Measurements from ENCODE around the gene PNKD. TPM values are rescaled to one million over a fixed set of nuclear protein-coding genes. Genes with fewer than 3 reads are reported as not detected.

PNKD gene
- total RNA-seq, 4 donors from 2014 or later: 33.4 to 66.4 (median 49.4) TPM

DNA sequence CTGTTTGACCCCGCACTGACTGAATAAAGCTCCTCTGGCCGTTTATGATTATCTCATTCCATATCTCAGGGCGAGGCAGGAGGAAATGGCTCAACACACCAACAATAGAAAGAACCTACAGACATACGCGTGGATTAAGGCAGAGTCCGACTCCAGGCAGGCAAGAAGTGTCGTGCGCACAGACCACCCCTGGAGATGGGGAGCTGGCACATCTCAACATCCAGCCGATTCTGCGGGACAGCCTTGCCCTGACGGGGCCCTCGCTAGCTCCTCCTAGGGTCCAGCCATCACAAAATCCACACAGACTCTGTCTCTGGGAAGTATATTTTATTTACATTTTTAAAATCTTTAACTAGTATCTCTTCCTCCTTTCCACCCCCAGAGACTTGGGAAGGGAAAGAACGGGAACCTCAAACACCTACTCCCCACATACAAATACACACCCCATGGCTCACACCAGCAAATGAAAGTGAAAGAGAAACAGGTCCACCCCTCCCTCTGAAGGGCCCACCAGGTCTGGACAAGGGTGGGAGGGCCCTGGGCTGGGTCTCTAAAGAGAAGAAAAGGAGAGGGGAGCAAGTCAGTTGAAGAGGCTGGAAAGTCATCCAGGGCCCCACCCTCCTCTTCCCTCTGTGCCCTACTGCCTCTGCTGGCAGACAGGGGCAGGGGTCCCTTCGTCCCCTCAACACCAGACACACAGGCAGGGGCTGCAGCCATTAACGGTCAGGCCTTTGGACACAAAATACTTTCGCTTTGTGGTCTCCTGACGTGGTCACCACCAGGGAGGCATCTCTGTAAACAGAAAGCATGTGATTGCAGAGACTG lies 6.3 kb upstream of the PNKD start:
- Histone ChIP-seq H3K9me3 (no peaks in the 10 kb centered on the region), H3K27ac (no peak overlapping the region), H3K36me3 (peaks cover 51% of the 10 kb centered on the region), H3K4me3 (no peak overlapping the region), H3K4me1 (peaks cover 39% of the 10 kb centered on the region), H3K27me3 (no peaks in the 10 kb centered on the region)
- peak in 1 of 2 donors; percentile 59 for DNase-seq (ENCODE audit: low spot score in 2 of 2)
- TF ChIP-seq POLR2A (IDR thresholded peaks at IDR 0.05): no peak
- TF ChIP-seq, protein P1, sequence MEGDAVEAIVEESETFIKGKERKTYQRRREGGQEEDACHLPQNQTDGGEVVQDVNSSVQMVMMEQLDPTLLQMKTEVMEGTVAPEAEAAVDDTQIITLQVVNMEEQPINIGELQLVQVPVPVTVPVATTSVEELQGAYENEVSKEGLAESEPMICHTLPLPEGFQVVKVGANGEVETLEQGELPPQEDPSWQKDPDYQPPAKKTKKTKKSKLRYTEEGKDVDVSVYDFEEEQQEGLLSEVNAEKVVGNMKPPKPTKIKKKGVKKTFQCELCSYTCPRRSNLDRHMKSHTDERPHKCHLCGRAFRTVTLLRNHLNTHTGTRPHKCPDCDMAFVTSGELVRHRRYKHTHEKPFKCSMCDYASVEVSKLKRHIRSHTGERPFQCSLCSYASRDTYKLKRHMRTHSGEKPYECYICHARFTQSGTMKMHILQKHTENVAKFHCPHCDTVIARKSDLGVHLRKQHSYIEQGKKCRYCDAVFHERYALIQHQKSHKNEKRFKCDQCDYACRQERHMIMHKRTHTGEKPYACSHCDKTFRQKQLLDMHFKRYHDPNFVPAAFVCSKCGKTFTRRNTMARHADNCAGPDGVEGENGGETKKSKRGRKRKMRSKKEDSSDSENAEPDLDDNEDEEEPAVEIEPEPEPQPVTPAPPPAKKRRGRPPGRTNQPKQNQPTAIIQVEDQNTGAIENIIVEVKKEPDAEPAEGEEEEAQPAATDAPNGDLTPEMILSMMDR (IDR thresholded peaks at IDR 0.05): no peak
- TF ChIP-seq POLR2AphosphoS5 (IDR thresholded peaks at IDR 0.05): no peak
- no peak for TF ChIP-seq EP300 (IDR thresholded peaks at IDR 0.05)
- 76% methylated on average over 17 of the region's 17 CpGs for WGBS

DNA sequence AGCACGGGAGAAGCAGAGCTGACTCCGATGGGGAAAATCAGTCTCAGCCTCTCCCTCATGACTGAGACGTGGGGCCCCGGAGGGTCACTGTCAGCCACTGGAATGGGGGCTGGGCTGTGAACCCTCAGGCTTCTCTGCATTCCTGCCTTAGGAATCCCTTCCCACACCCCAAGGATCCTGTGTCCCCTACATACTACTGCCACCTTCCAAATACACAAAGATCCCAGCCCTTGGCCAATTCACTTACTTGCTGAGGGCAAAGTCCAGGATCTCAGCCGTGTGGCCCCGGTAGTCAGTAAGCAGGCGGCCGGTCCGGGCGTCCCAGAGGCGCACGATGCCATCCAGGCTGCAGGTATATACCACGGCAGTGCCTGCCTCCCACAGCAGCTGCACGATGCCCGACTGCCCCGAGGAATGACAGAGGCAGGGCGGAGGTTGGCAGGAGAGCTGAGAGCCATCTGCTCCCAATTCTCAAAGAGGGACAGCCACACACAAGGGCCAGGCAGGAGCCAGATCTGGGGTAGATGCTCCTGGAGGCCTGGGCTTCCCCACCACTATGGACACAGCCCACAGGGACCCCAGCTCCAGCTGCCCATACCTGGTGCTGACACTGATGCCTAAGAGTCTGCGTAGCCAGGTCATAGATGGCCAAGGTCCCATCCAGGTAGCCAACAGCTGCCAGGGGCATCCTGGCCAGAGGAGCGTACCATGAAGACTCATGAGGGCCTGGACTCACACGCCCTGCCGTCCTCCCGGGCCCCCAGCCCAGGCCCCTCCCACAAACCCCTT lies 5.4 kb upstream of the PNKD start:
- peaks cover 51% of the 10 kb centered on the region for H3K36me3 ChIP-seq
- H3K27ac ChIP-seq: no peak overlapping the region
- H3K4me3 ChIP-seq: no peak overlapping the region
- H3K9me3 ChIP-seq: no peaks in the 10 kb centered on the region
- peaks cover 36% of the 10 kb centered on the region for H3K4me1 ChIP-seq
- DNase-seq (ENCODE audit: low spot score in 2 of 2): peak in 1 of 2 donors; percentile 54
- TF ChIP-seq EP300 (IDR thresholded peaks at IDR 0.05) (no peak), POLR2A (IDR thresholded peaks at IDR 0.05) (no peak)
- TF ChIP-seq, protein P1 (IDR thresholded peaks at IDR 0.05): no peak
- no peaks in the 10 kb centered on the region for H3K27me3 ChIP-seq
- 88% methylated on average over 13 of the region's 22 CpGs for WGBS

DNA sequence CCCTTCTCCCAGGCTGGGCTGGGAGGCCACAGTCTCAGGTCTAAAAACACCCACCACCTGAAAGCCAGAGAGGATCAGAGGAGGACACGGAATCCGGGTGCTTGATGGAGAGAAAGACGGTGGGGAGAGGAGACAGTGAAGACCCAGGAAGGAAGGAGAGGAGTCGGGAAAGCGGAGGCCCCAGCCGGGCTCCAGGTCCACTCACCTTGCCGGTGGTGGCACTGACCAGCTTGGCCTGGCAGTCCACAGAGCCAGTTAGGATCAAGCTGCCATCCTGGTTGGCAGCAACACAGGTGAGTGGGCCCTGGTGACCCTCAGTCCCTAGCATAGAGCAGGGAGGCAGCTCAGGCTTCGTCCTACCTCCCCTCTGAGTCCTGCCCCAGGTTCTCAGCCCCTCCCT lies 4.7 kb upstream of the PNKD start:
- H3K4me1 ChIP-seq: peaks cover 30% of the 10 kb centered on the region
- H3K9me3 ChIP-seq: no peaks in the 10 kb centered on the region
- H3K4me3 ChIP-seq: no peak overlapping the region
- peaks cover 51% of the 10 kb centered on the region for H3K36me3 ChIP-seq
- DNase-seq (ENCODE audit: low spot score in 2 of 2): peak in 1 of 2 donors; percentile 52
- H3K27ac ChIP-seq: no peak overlapping the region
- 91% methylated on average over 8 of the region's 8 CpGs for WGBS
- TF ChIP-seq EP300 (IDR thresholded peaks at IDR 0.05) (no peak), POLR2AphosphoS5 (IDR thresholded peaks at IDR 0.05) (no peak), POLR2A (IDR thresholded peaks at IDR 0.05) (no peak)
- TF ChIP-seq, protein P1 (IDR thresholded peaks at IDR 0.05): no peak
- no peaks in the 10 kb centered on the region for H3K27me3 ChIP-seq

DNA sequence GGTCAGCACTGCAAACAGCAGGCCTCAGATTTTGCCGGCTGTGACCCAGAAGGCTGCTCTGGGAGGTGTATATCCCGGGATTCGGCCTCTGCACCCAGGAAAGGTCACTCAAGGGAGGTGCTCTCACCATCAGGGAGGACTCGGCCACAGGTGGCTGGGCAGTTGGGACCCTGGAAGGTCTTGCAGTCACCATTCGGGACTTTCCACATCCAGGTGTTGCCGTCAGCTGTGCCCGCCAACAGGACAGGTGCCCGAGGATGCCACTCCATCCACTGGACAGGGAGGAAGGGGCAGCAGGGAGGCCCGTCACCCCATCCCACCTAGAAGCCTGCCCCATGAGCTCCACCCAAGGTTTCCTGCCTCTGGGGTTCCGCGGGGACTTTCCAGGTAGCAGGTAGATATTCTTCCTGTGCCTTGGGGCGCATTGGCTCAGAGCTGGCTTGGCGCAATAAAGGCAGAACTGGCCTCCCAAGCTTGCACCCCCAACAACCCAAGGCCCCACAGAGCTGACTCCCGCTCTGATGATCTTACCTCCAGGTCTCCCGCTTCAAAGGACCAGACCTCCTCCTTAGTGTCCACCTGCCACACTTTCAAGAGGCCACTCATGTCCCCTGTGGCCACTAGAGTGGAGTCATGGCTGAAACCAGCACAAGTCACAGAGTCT lies 3.9 kb upstream of the PNKD start:
- DNase-seq (ENCODE audit: low spot score in 2 of 2): peak in 1 of 2 donors; percentile 51
- no peak for TF ChIP-seq POLR2A (IDR thresholded peaks at IDR 0.05)
- TF ChIP-seq, protein P1 (IDR thresholded peaks at IDR 0.05): no peak
- no peak for TF ChIP-seq POLR2AphosphoS5 (IDR thresholded peaks at IDR 0.05)
- TF ChIP-seq EP300 (IDR thresholded peaks at IDR 0.05): no peak

More for the DNA sequence above, 3.9 kb upstream of the PNKD start:
- Histone ChIP-seq H3K27me3 (no peaks in the 10 kb centered on the region), H3K9me3 (no peaks in the 10 kb centered on the region), H3K4me3 (no peak overlapping the region), H3K36me3 (peaks cover 51% of the 10 kb centered on the region), H3K4me1 (peaks cover 30% of the 10 kb centered on the region), H3K27ac (no peak overlapping the region)
- 91% methylated on average over 15 of the region's 15 CpGs for WGBS

Data from suprapubic skin (tissue), 4 donors.